ENCODE data around the gene THOC1.
A peak's percentile ranks its signal among the peaks of the same experiment; 100 is the strongest.

Gene THOC1

DNA sequence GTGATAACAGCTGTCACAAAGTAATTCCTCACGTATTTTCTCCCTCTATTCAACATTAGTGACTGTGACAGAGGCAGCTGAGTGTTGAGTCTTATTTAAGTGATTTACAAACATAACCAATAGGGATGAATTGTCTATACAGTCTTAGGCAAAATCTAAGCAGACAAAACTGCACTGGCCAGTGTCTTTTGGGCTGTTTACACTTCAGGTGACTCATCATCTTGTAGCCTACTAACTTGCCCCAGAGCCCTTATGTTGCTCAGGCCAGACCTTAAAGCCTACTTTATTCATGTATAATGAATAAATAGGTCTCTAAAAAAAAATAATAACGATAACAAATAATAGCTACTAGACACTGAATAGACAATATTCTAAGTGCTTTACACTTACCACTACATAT lies 17.2 kb downstream of the THOC1 start:
- H3K9ac ChIP-seq (ENCODE audit: low read length): no peak overlapping the region
- H3K27me3 ChIP-seq (ENCODE audit: insufficient read depth, low read length): no peaks in the 10 kb centered on the region
- H4K8ac ChIP-seq (ENCODE audit: low read depth, low read length): no peak overlapping the region
- WGBS (ENCODE audit: extremely low coverage, insufficient coverage, insufficient read length): no CpG with 5 or more reads among the region's 2 CpGs
- no peak overlapping the region for H3K27ac ChIP-seq (ENCODE audit: low read depth, low read length)
- H3K18ac ChIP-seq (ENCODE audit: low read length): no peak overlapping the region
- no peaks in the 10 kb centered on the region for H3K79me1 ChIP-seq (ENCODE audit: low read length)
- no peaks in the 10 kb centered on the region for H3K79me2 ChIP-seq (ENCODE audit: control insufficient read depth, insufficient read depth, low read length, poor library complexity)
- DNase-seq: no peak
- no peaks in the 10 kb centered on the region for H3K9me3 ChIP-seq (ENCODE audit: insufficient read depth, low read depth, low read length)
- H3K4ac ChIP-seq (ENCODE audit: low read depth, low read length): no peak overlapping the region
- no peak overlapping the region for H3K4me2 ChIP-seq (ENCODE audit: low read length)
- no peak overlapping the region for H3K4me3 ChIP-seq (ENCODE audit: low read depth, low read length)
- H3K36me3 ChIP-seq (ENCODE audit: control insufficient read depth in 1 of 2, insufficient read depth in 2 of 2, low read length in 2 of 2): peaks cover 8 to 15% of the 10 kb centered on the region in 2 experiments
- H3K4me1 ChIP-seq (ENCODE audit: control insufficient read depth in 1 of 2, insufficient read depth in 2 of 2, low read length in 2 of 2): no peaks in the 10 kb centered on the region
- H2BK5ac ChIP-seq (ENCODE audit: low read depth, low read length, poor library complexity): no peak overlapping the region
- H2BK12ac ChIP-seq (ENCODE audit: low read length): no peak overlapping the region
- no peak overlapping the region for H2AK5ac ChIP-seq (ENCODE audit: low read length)
- no peak overlapping the region for H3K14ac ChIP-seq (ENCODE audit: low read length)
- H2BK120ac ChIP-seq (ENCODE audit: insufficient read depth, low read length, poor library complexity): no peak overlapping the region
- no peak overlapping the region for H4K91ac ChIP-seq (ENCODE audit: low read depth, low read length)
- H4K12ac ChIP-seq (ENCODE audit: low read depth, low read length): no peak overlapping the region
- H2AFZ ChIP-seq (ENCODE audit: insufficient read depth, low read length, poor library complexity): no peak overlapping the region
- no peak overlapping the region for H3K23ac ChIP-seq (ENCODE audit: low read length)

DNA sequence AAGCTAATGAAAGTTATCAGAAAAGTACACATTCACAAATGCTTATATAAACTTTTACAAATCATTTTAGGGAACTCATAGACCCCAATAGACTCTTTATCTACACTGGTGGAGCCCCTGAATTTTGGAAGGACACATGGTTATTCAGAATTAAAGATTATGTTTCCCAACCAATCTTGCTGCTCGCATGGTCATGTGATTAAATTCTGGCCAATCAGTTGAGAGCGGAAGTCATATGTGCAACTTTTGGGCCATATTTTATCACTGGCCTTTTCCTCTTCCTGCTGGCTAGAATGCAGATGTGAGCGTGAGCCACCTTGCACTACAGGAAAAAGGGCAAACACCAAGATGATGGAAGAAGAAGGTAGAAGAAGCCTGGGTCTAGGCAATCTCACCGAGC lies 19.8 kb downstream of the THOC1 start:
- H3K14ac ChIP-seq (ENCODE audit: low read length): no peak overlapping the region
- H2BK5ac ChIP-seq (ENCODE audit: low read depth, low read length, poor library complexity): no peak overlapping the region
- H3K27me3 ChIP-seq (ENCODE audit: insufficient read depth, low read length): no peaks in the 10 kb centered on the region
- H2AFZ ChIP-seq (ENCODE audit: insufficient read depth, low read length, poor library complexity): no peak overlapping the region
- no peaks in the 10 kb centered on the region for H3K4me1 ChIP-seq (ENCODE audit: control insufficient read depth in 1 of 2, insufficient read depth in 2 of 2, low read length in 2 of 2)
- no peak overlapping the region for H3K4me3 ChIP-seq (ENCODE audit: low read depth, low read length)
- H3K4me2 ChIP-seq (ENCODE audit: low read length): no peak overlapping the region
- no CpG with 5 or more reads among the region's 4 CpGs for WGBS (ENCODE audit: extremely low coverage, insufficient coverage, insufficient read length)
- H3K18ac ChIP-seq (ENCODE audit: low read length): no peak overlapping the region
- H2AK5ac ChIP-seq (ENCODE audit: low read length): no peak overlapping the region
- H3K79me1 ChIP-seq (ENCODE audit: low read length): no peaks in the 10 kb centered on the region
- no peak overlapping the region for H3K4ac ChIP-seq (ENCODE audit: low read depth, low read length)
- no peak overlapping the region for H3K27ac ChIP-seq (ENCODE audit: low read depth, low read length)
- H2BK120ac ChIP-seq (ENCODE audit: insufficient read depth, low read length, poor library complexity): no peak overlapping the region
- no peak overlapping the region for H4K12ac ChIP-seq (ENCODE audit: low read depth, low read length)
- H3K9me3 ChIP-seq (ENCODE audit: insufficient read depth, low read depth, low read length): no peaks in the 10 kb centered on the region
- H2BK12ac ChIP-seq (ENCODE audit: low read length): no peak overlapping the region
- no peak overlapping the region for H4K8ac ChIP-seq (ENCODE audit: low read depth, low read length)
- no peak overlapping the region for H3K23ac ChIP-seq (ENCODE audit: low read length)
- peaks cover 5 to 10% of the 10 kb centered on the region in 2 experiments for H3K36me3 ChIP-seq (ENCODE audit: control insufficient read depth in 1 of 2, insufficient read depth in 2 of 2, low read length in 2 of 2)
- H3K9ac ChIP-seq (ENCODE audit: low read length): no peak overlapping the region
- H3K79me2 ChIP-seq (ENCODE audit: control insufficient read depth, insufficient read depth, low read length, poor library complexity): no peaks in the 10 kb centered on the region
- no peak for DNase-seq
- no peak overlapping the region for H4K91ac ChIP-seq (ENCODE audit: low read depth, low read length)

DNA sequence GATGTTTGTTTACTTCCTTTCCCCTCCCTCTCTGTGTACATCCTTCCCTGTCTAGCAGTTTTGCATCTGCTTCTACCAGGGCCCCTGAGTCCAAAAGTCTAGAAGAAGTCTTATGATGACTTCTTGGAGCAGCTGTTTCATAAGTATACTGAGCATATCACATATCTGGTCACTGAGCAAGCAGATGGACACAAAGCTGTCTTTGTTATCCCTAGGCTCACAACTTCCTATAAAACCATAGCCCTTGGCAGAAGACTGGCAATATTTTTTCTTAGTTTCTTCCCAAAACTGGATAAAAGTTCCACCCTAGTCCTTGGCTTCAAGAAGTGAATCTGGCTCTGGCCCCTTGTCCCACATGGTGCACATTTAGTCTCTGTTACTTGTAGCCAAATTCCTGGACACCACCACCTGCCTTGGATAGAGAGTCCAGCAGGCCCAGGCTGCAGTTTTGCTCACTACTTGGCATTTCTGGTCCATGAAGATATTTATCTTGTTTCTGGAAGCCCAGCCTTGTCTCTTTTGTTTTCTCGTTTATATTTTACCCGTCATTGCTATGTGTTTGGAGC lies 22.5 kb downstream of the THOC1 start:
- no peaks in the 10 kb centered on the region for H3K4me1 ChIP-seq (ENCODE audit: control insufficient read depth in 1 of 2, insufficient read depth in 2 of 2, low read length in 2 of 2)
- no peak overlapping the region for H2BK12ac ChIP-seq (ENCODE audit: low read length)
- H3K27ac ChIP-seq (ENCODE audit: low read depth, low read length): no peak overlapping the region
- no peak overlapping the region for H2BK120ac ChIP-seq (ENCODE audit: insufficient read depth, low read length, poor library complexity)
- peaks cover 2 to 7% of the 10 kb centered on the region in 2 experiments for H3K36me3 ChIP-seq (ENCODE audit: control insufficient read depth in 1 of 2, insufficient read depth in 2 of 2, low read length in 2 of 2)
- WGBS (ENCODE audit: extremely low coverage, insufficient coverage, insufficient read length): no CpG with 5 or more reads among the region's 2 CpGs
- H3K9ac ChIP-seq (ENCODE audit: low read length): no peak overlapping the region
- H4K12ac ChIP-seq (ENCODE audit: low read depth, low read length): no peak overlapping the region
- H3K4me2 ChIP-seq (ENCODE audit: low read length): peak overlapping the region; percentile 27
- H3K18ac ChIP-seq (ENCODE audit: low read length): no peak overlapping the region
- no peak overlapping the region for H2BK5ac ChIP-seq (ENCODE audit: low read depth, low read length, poor library complexity)
- H3K4ac ChIP-seq (ENCODE audit: low read depth, low read length): no peak overlapping the region
- DNase-seq: no peak
- H3K9me3 ChIP-seq (ENCODE audit: insufficient read depth, low read depth, low read length): no peaks in the 10 kb centered on the region
- no peaks in the 10 kb centered on the region for H3K79me1 ChIP-seq (ENCODE audit: low read length)
- H2AFZ ChIP-seq (ENCODE audit: insufficient read depth, low read length, poor library complexity): no peak overlapping the region
- no peak overlapping the region for H2AK5ac ChIP-seq (ENCODE audit: low read length)
- H4K91ac ChIP-seq (ENCODE audit: low read depth, low read length): no peak overlapping the region
- no peak overlapping the region for H3K23ac ChIP-seq (ENCODE audit: low read length)
- H4K8ac ChIP-seq (ENCODE audit: low read depth, low read length): no peak overlapping the region
- H3K14ac ChIP-seq (ENCODE audit: low read length): no peak overlapping the region
- no peaks in the 10 kb centered on the region for H3K27me3 ChIP-seq (ENCODE audit: insufficient read depth, low read length)
- H3K4me3 ChIP-seq (ENCODE audit: low read depth, low read length): no peak overlapping the region
- H3K79me2 ChIP-seq (ENCODE audit: control insufficient read depth, insufficient read depth, low read length, poor library complexity): no peaks in the 10 kb centered on the region

DNA sequence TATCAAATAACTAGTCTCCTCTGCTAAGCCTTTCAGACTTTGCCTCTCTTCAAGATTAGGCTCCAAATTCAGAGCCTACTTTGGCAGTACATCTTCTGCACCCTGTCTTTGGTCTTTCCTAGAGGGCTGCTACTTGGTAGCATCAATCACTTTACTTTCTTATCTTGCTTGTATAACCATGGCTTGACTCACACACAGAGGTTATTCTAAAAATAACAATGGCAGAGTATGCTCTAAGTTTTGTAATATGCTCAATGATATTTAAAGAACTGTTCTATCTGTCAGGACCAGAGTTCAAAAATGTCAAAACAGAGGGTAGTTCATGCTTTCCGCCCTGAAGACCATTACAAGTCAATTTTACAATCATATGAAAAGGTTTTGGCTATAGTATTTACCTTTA lies 27.7 kb downstream of the THOC1 start:
- Histone ChIP-seq H3K18ac (ENCODE audit: low read length) (no peak overlapping the region), H3K27me3 (ENCODE audit: insufficient read depth, low read length) (no peaks in the 10 kb centered on the region), H2AK5ac (ENCODE audit: low read length) (no peak overlapping the region), H3K4me3 (ENCODE audit: low read depth, low read length) (no peak overlapping the region), H3K4me2 (ENCODE audit: low read length) (no peak overlapping the region), H3K27ac (ENCODE audit: low read depth, low read length) (no peak overlapping the region), H3K9ac (ENCODE audit: low read length) (no peak overlapping the region), H2BK120ac (ENCODE audit: insufficient read depth, low read length, poor library complexity) (no peak overlapping the region), H3K23ac (ENCODE audit: low read length) (no peak overlapping the region), H3K14ac (ENCODE audit: low read length) (no peak overlapping the region), H3K79me1 (ENCODE audit: low read length) (no peaks in the 10 kb centered on the region), H2BK5ac (ENCODE audit: low read depth, low read length, poor library complexity) (no peak overlapping the region), H4K12ac (ENCODE audit: low read depth, low read length) (no peak overlapping the region), H4K91ac (ENCODE audit: low read depth, low read length) (no peak overlapping the region), H3K36me3 (ENCODE audit: control insufficient read depth in 1 of 2, insufficient read depth in 2 of 2, low read length in 2 of 2) (peaks cover 0 to 2% of the 10 kb centered on the region in 2 experiments), H2BK12ac (ENCODE audit: low read length) (no peak overlapping the region), H4K8ac (ENCODE audit: low read depth, low read length) (no peak overlapping the region), H3K4me1 (ENCODE audit: control insufficient read depth in 1 of 2, insufficient read depth in 2 of 2, low read length in 2 of 2) (no peaks in the 10 kb centered on the region), H3K79me2 (ENCODE audit: control insufficient read depth, insufficient read depth, low read length, poor library complexity) (no peaks in the 10 kb centered on the region), H3K4ac (ENCODE audit: low read depth, low read length) (no peak overlapping the region), H2AFZ (ENCODE audit: insufficient read depth, low read length, poor library complexity) (no peak overlapping the region), H3K9me3 (ENCODE audit: insufficient read depth, low read depth, low read length) (no peaks in the 10 kb centered on the region)
- DNase-seq: no peak
- WGBS (ENCODE audit: extremely low coverage, insufficient coverage, insufficient read length): no CpG with 5 or more reads among the region's 1 CpG
